Measurements from ENCODE around the gene EIF3L.

DNA sequence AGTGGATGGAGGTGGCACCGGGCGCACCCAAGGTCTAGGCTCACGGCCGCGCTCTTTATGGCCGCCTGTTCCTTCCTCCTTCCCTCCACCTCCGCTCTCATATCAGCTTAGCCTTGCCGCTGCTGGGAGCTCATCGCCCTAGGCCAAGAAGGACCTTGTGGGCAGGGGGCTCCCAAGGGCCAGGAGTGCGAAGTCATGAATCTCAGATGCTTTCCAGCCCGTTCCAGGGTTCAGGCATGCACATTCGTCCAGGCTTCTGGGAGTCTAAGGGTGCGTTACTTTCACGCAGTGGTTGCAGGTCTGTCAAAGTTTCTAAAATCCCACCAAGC, 30.1 kb upstream of the EIF3L start:
- TF ChIP-seq EZH2 (IDR thresholded peaks at IDR 0.05), result no peak
- TF ChIP-seq POLR2AphosphoS5 (IDR thresholded peaks at IDR 0.05; ENCODE audit: borderline replicate concordance, low read depth, low read length), result no peak
- TF ChIP-seq FOXP2 (optimal IDR thresholded peaks at IDR 0.05; ENCODE audit: control extremely low read depth, extremely low read length, insufficient read depth), result no peak
